HG03558 (cell line): Measurements from ENCODE around the gene HCN2.

ENCODE experiments used
- ATAC-seq: cut with Tn5 transposase; IDR thresholded peaks from one replicate; pipeline ENCODE4 v1.9.1; 2021; ENCODE audit warnings: moderate number of reproducible peaks; ENCODE audit not compliant: unreplicated experiment; ENCODE audit errors: extremely low read depth

Gene HCN2

GRCh38 chr19:589693-590395, at the start of gene HCN2:
Gene HCN2 (plus strand): TSS chr19:589881. CDS start chr19:589946, 65 bp downstream.
- no peak for ATAC-seq

- ATAC-seq = no peak
Observed at GRCh38 chr19:540867-541637, 48.6 kb upstream of the HCN2 start.

DNA sequence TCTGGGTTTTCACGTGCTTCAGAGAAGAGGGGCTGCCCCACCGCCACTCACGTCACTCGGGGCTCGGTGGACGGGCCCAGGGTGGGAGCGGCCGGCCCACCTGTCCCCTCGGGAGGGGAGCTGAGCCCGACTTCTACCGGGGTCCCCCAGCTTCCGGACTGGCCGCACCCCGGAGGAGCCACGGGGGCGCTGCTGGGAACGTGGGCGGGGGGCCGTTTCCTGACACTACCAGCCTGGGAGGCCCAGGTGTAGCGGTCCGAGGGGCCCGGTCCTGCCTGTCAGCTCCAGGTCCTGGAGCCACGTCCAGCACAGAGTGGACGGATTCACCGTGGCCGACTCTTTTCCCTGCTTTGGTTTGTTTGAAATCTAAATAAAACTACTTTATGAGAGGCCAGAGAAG, 48.0 kb upstream of the HCN2 start:
- ATAC-seq = no peak

- no peak for ATAC-seq
Observed at GRCh38 chr19:542173-542866, 47.4 kb upstream of the HCN2 start.

DNA sequence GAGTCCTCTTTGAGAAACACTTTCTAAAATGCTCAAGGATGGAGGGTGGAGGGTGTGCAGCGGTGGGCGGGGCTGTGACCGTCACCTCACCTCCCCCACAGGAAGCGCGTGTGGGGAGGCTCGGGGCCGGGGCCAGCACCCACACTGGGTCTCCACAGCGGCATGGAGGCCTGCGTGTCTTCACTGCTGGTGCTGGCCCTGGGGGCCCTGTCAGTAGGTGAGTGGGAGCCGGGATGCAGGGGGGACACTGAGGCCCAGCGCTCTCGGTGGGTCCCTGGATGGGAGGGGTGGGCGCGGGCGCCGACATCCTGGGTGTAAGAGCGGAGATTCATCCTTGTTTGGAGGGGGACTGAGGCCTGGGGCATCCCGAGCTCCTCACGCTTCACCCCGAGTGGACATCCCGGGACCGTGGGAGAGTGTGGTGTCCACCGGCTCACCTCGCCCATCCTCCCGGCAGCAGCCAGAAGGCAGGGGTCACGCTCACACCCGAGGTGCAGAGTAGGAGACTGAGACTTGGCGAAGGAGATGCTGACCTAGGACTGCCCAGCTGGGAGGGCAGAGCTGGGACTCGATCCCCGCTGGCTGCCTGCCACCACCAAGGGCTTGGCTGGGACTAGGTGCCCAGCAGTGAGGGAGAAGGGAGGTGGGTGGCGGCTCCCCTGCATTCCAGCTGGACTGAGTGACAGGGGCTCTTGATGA, 45.6 kb upstream of the HCN2 start, which contains the start of gene GZMM:
TSS of gene GZMM (plus strand) at position 144 of the 699 bp plus-strand sequence. CDS start at position 163, 19 bp downstream.
- ATAC-seq = no peak

DNA sequence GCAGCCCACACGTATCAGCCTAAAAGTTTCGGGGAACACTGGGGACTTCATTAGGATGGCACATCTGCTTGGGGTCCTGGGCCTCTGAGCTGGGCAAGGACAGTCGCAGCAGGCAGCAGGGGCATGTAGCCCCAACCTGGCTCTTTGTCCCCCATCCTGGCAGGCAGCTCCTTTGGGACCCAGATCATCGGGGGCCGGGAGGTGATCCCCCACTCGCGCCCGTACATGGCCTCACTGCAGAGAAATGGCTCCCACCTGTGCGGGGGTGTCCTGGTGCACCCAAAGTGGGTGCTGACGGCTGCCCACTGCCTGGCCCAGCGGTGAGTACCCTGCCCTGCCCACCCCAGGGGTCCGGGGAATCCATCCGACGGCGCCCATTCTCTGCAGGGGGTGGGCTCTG, 42.6 kb upstream of the HCN2 start:
- no peak for ATAC-seq

DNA sequence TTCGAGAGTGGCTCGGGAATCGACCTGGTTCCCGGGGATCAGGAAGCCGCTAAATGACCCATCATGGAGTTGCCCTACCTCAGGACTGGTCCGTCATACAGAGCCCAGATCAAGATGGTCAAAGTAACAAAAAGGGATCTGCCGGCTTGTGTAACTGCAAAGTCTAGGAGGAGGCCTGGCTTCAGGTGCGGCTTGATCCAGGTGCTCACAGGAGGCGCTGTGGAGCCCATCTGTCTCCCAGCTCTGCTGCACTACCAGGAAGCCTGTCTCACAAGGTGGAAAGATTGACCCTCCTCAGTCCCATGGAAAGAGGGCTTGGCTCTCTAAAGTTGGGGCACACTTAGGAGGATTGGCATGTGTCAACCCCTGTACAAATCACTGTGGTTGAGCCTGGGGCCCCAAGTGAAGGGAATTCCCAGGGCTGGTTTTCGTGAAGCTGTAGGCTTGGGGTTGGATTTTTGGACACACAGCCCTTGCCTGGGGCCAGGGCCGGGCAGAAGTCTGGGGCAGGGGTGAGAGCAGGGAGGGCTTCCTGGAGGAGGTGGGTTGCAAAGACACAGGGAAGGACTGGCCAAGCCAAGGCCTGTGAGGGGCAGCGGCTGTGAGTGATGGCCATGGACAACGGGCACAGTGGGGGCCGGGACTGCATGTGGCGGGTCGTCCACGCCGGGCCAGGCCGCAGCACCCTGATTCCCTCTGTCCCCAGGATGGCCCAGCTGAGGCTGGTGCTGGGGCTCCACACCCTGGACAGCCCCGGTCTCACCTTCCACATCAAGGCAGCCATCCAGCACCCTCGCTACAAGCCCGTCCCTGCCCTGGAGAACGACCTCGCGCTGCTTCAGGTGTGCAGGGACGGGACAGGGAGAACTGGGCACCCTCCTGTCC, 41.6 kb upstream of the HCN2 start:
- no peak for ATAC-seq

GRCh38 chr19:548886-549830, 40.5 kb upstream of the HCN2 start:
- no peak for ATAC-seq

DNA sequence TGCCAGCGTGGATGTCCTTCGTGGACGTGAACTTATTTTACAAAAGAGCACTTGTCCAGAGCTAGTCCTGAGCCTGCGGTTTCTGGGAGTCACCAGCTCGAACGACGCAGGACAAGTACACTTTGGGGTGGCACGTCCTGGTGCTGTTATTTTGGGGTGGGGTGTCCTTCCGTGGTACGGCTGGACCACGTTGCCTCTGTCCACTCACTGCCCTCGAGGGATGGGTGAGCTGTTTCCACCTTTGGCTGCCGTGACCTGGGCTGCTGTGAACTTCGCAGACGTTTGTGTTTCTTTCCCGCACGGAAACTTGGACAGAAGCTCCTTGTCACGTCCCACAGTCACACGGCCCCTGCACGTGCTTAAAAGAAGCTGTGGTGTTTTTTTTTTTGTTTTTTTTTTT, 34.9 kb upstream of the HCN2 start:
- ATAC-seq = no peak

DNA sequence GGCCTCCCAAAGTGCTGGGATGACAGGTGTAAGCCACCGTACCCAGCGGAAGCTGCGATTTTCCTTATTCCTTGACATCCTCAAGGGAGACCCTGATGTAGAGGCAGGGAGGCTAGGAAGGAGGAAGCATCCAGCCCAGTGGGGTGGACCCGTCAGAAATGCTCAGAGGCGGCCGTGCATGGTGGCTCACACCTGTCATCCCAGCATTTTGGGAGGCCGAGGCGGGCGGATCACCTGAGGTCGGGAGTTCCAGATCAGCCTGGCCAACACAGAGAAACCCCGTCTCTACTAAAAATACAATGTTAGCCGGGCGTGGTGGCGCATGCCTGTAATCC, 34.2 kb upstream of the HCN2 start:
- no peak for ATAC-seq

DNA sequence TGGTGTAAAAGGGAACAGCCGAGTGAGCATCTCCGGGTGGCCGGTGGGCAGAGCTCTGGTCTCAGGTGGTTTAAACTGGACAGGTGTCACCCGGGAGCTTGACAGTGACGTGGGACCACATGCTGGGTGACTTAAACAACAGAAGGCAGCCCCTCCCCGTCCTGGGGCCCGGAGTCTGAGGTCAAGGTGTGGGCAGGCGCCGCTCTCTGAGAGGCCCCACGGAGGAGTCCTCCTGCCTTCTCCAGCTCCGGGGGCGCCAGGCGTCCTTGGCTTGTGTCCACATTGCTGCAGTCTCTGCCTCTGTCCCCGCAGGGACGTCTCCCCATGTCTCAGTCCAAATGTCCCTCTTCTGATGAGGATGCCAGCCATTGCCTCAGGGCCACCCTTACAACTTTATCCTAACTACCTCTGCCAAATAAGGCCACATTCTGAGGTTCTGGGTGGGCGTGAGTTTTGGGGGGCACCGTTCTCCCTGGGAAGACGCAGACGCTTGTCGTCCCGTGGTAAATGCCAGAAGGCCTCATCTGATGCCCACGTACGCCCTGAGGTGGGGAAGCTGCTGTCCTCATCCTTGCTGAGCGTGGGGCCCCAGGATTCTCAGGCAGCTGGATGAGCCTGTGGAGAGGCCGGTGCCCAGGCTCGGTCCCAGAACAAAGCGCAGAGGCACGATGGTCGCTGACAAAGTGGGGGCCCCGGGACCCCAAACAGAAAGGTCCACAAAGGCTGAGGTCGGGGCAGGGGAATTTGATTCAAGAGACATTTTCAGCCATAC, 32.9 kb upstream of the HCN2 start:
- no peak for ATAC-seq

DNA sequence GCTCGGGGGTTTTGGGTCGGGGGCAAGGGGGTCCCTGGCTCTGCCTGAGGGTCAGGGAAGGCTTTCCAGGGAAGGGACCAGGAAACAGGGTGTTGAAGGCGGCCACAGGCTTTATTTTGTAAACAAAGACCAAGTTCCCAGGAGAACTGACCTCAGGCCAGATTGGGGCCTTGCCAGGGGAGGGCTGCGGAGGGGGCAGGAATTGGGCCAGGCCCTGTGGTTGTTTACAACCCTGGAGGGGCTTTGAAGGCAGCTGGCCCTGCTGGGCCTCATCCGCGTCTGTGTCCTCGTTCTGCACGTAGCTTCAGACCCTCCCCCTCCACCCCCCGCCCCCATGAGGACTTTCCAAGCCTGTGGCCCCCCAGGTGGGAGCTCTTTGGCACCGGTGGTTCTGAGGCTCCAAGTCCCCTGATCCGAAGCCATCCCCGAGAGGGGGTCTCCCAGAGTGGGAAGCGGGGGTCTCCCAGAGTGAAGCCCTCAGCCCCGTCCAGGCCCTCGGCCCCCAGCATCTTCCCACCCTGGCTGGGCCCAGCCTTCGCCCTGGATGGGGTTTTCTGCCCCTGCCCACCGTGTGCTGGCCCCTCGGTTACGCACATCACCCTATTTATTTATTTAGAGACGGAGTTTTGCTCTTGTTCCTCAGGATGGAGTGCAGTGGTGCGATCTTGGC, 30.8 kb upstream of the HCN2 start:
- ATAC-seq = no peak

DNA sequence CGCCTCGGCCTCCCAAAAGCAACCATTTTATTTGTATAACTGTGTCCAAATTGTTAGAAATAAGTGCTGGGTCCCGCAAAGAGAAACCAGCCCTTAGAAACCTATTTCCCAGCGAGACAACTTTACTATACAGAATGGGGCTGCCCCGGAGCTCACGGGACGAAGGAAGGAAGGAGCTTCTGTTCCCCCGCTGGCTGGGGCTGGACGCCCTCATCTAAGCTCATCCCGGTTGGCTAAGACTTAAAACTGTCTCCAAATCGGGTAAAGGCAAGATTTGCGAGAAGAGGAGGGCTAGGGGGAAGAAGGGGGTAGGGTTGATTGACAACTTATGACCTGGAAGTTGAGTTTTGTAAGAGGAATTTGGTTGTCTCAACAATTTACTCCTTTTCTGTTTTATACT, 29.6 kb upstream of the HCN2 start:
- ATAC-seq = no peak

GRCh38 chr19:566403-566802, 23.3 kb upstream of the HCN2 start:
- ATAC-seq = no peak

DNA sequence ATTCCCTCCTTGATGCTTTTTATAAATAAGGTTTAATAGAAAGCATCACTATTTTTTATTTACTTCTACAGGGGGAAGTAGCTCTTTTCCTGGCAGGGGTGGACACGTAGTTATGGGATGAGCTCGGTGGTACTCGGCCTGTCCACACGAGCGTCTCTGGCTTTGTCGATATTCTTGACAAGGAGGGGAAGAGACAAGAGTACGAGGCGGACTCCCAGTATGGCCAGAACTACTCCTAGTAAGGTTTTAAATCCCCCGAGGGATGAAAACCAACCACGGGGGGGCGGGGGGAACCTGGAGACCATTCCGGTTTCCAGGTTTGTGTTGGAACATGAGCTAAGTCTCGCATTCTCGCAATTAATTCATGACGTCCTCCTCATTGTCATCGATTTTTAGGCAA, 22.8 kb upstream of the HCN2 start:
- ATAC-seq = no peak

- no peak for ATAC-seq
Observed at GRCh38 chr19:567296-567900, 22.3 kb upstream of the HCN2 start.

DNA sequence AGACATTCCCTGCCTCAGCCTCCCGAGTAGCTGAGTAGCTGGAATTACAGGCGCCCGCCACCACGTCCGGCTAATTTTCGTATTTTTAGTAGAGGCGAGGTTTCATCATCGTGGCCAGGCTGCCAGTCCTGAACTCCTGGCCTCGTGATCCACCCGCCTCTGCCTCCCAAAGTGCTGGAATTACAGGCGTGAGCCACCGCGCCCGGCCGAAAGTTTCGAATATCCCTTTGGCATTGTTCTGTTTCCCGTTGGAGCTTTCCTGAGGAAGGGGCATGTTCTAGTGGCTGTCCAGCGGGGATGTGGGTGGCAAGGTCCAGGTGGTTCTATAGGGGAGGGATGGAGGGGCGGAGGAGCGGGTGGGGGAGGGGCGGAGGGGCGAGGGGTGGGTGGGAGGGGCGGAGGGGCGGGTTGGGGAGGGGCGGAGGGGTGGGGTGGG, 19.4 kb upstream of the HCN2 start:
- ATAC-seq = no peak
